ENCODE measurements around the gene ANKLE1.

ANKLE1 gene

DNA sequence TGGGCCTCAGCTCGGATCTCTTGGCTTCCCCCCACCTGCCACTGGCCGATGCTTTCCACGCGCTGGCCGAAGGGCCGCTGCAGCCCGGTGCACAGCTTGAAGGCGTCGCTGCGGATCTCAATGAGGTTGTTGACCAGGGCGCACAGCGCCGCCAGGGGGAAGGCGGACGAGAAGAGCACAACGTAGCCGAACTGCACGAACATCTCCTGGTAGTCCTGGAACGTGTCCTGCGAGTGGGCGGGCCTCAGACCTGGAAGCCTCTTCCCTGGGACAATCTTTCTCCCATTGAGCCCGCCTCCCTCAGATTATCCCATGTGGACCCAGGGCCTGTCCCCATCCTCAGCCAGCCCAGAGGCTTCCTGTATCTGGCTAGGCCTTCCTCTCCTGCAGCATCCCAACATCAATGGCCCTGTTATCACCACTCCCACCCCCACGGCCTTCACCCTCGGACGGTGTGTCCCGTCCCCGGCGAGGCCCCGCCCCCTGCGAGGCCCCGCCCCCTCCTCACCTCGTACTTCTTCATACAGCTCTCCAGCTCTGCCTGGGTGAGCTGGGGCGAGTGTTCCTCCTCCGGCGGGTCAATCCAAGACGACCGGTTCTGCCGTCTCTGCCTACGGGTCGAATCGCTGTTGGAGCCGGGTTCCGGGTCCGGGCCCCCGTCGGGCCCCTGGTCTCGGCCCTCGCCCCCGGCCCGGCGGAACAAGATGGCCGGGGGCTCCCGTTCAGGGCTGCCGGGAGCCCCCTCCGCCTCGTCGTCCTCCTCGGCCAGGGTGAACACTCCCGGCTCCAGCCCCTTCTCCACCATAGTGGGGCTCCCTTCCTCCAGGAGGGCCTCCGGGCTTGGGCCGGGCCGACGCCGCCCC, 46.2 kb downstream of the ANKLE1 start:
- DNase-seq: no peak

DNA sequence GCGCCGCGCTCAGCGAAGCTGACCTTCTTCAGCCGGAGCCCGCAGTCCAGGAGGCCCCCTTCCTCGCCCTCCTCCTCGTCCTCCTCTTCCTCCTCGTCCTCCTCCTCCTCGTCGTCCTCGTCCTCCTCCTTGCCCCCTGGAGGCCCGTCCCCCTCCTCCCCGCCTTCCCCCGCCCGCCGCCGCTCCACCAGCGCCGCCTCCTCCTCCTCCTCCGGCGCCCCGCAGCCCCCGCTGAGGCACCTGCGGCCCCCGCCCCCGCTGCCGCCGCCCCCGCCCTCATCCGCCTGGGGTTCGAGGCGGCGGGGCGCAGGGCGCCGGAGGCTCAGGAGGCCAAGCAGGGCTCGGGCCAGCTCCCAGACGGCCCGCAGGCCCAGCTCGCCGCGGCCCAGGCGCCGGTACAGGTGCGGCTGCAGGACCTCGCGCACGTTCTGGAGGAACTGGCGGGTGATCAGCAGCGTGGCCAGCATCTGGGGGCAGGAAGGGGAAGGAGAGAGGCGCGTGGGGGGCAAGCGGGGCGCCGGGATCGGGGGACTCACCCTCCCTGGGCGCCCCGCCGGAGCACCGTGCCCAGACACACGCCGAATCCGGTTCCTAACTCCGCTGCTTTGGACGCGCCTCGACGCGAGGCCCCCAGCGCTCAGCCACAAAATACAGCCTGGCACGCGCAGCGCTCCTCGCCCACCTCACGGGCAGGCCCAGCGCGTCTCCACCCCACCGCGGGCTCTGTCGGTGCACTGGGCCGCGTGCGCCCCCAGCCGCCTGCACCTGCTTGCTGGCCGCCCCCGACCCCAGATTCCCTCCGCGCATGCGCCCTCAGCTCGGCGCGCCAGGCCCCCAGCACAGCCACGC, 47.0 kb downstream of the ANKLE1 start:
- no peak for DNase-seq

- no peak for DNase-seq
These were observed 47.9 kb downstream of the ANKLE1 start for GRCh38 chr19:17329366-17330261.

GRCh38 chr19:17330262-17331044, 48.8 kb downstream of the ANKLE1 start:
- DNase-seq: no peak

DNA sequence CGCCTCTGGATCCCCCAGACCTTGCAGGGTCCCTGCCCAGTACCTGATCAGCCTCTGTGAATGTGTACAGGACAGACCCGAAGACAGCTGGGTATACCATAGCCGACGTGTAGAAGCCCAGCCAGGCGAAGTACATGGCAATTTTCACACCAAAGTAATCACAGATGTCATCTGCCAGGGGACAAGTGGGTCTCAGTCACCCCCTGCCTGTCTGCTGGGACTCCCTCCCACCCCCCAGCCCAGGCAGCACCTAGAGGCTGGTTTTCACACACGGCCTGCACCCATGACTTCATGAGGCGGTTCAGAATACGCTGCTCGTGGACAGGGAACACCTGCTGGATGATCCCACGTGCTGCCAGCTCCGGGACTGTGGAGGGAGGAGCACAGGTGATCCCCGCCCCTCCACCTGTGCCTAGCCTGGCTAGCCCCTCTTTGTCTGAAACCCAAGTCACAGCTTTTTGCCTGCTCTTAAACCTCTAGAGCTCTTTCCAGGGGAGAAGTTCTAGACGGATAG, 49.4 kb downstream of the ANKLE1 start:
- DNase-seq: no peak

DNA sequence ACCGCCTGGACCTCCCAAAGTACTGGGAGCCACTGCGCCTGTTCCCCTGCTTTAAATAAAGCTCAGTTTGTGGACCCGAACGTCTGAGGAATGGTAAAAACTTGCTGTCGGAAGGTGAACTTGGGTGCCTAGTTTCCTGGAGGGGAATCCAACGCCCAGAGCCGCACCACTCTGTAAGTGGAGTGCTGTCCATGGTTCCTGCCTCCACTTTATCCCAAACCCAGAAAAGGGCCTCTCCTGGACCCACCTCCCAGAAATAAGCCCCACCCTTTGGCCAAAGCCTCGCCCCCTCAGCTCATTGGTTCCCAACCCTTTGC, 50.6 kb downstream of the ANKLE1 start:
- no peak for DNase-seq

- DNase-seq: no peak
These were observed 51.2 kb downstream of the ANKLE1 start for GRCh38 chr19:17332677-17333581.

GRCh38 chr19:17333611-17334413, 52.1 kb downstream of the ANKLE1 start:
- peak in 1 of 2 experiments; percentile 17 for DNase-seq

DNA sequence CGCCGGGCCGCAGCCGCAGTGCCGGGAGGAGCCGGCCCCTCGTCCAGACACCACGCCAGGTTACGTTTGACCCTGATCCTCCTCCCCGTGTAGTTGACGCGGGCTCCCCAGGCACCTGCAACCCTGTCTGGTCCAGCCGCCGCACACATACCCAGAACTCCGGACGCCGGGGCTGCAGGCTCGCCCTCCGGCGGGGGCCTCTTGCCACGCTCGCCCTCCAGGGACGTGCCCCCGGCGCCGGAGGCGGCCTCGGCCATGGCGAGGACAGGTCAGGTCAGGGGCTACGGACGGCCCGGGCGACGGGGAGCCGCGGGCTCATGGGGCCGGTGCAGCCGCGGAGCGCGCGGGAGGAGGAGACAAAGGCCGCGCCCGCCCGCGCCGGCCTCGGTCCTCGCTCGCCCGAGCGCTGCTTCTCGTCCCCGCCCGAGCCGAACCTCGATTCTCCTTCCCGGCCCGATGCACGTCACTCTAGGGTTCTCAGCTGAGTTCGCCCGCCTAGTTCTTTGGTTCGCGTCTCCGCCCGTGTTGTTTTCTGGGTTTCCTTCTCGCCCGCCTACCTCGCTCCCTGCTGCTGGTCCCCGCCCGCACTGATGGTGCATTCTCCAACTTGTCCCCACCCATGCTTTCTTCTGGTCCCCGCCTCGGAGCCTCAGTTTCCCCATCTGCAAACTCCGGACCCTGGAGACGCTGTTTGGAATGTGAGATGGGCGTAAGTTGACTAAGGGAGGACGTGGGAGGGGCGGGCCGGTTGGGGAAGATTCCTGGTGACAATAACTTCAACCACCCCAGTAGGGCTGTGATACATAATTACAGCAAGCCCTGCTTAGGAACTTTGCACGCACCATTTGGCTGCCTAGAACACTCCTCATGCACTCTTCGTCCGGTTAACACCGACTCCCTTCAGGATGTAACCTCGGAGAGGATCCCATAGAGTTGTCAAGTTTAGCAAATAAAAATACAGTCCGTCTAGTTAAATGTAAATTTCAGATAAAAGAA, 53.0 kb downstream of the ANKLE1 start, which contains the start of gene ANO8:
ANO8 (minus strand) TSS at position 442 of the 996 bp plus-strand sequence; CDS start at position 257, 185 bp downstream.
- peak; percentile 83 to 84 for DNase-seq

GRCh38 chr19:17335575-17335974, 53.9 kb downstream of the ANKLE1 start:
- DNase-seq: no peak

Measured in NCI-H187 (cell line).